Osteoblast (primary cell): ENCODE measurements around the gene TMEM139. TPM values are rescaled to one million over a fixed set of nuclear protein-coding genes. Genes with fewer than 3 reads are reported as not detected.

ENCODE experiments used
- DNase-seq: peaks from one replicate; pipeline ENCODE4 v3.0.0; 2011; ENCODE audit warnings: low spot score, mixed read lengths; ENCODE audit not compliant: insufficient read length; ENCODE audit errors: missing footprints
- H2AFZ ChIP-seq: 2 replicates; pipeline ENCODE4 v1.6.0; 2011; ENCODE audit warnings: mild to moderate bottlenecking, low read length
- H3K27ac ChIP-seq: 2 replicates; pipeline ENCODE4 v1.5.1; 2011; ENCODE audit warnings: mild to moderate bottlenecking, low read depth, low read length, moderate library complexity
- H3K27me3 ChIP-seq: 2 replicates; pipeline ENCODE4 v1.6.0; 2012; ENCODE audit warnings: mild to moderate bottlenecking, control low read depth, inconsistent platforms, low read length, moderate library complexity; ENCODE audit not compliant: insufficient read depth
- H3K36me3 ChIP-seq: 2 replicates; pipeline ENCODE4 v1.5.1; 2011; ENCODE audit warnings: mild to moderate bottlenecking, low read length, control low read depth, moderate library complexity; ENCODE audit not compliant: insufficient read depth
- H3K4me1 ChIP-seq: 2 replicates; pipeline ENCODE4 v1.5.1; 2011; ENCODE audit warnings: mild to moderate bottlenecking, low read length, control low read depth, moderate library complexity; ENCODE audit not compliant: insufficient read depth
- H3K4me2 ChIP-seq: 2 replicates; pipeline ENCODE4 v1.6.0; 2011; ENCODE audit warnings: mild to moderate bottlenecking, low read length; ENCODE audit not compliant: insufficient read depth
- H3K4me3 ChIP-seq: fragments of 200-600 bp; sonication (generic); 3 replicates; pipeline ENCODE4 v1.5.1; 2012; ENCODE audit warnings: mild to moderate bottlenecking, low read length, inconsistent platforms; ENCODE audit not compliant: insufficient read depth
- H3K79me2 ChIP-seq: 2 replicates; pipeline ENCODE4 v1.6.0; 2012; ENCODE audit warnings: mild to moderate bottlenecking, low read length, control low read depth, inconsistent platforms; ENCODE audit not compliant: insufficient read depth
- H3K9me3 ChIP-seq: 2 replicates; pipeline ENCODE4 v1.5.1; 2011; ENCODE audit warnings: low read depth, low read length, control low read depth
- H4K20me1 ChIP-seq: 2 replicates; pipeline ENCODE4 v1.6.0; 2012; ENCODE audit warnings: mild to moderate bottlenecking, low read length, control low read depth; ENCODE audit not compliant: insufficient read depth
- CTCF ChIP-seq: IDR thresholded peaks from 2 replicates; pipeline ENCODE4 v1.5.1; 2011; ENCODE audit warnings: mild to moderate bottlenecking, low read depth, low read length, moderate library complexity; ENCODE audit errors: extremely low read depth
- small RNA-seq: library from RNA; depleted of rRNA; stranded (forward); fragments of <200 nt; gene quantifications from one replicate; pipeline ENCODE3, GENCODE V24; 2012
- total RNA-seq: library from RNA; depleted of rRNA; stranded (reverse); fragments of >200 nt; gene quantifications from 2 replicates; pipeline ENCODE4 v1.2.3, GENCODE V29; 2012

TMEM139 gene
- total RNA-seq, 1 donor = not detected

- peak; percentile 97 for DNase-seq
- Histone ChIP-seq H2AFZ (no peak overlapping the region), H3K79me2 (no peaks in the 10 kb centered on the region), H3K27ac (peak overlapping the region; percentile 60), H3K9me3 (no peaks in the 10 kb centered on the region), H4K20me1 (no peaks in the 10 kb centered on the region), H3K4me3 (no peak overlapping the region), H3K27me3 (peaks cover 5% of the 10 kb centered on the region), H3K36me3 (no peaks in the 10 kb centered on the region), H3K4me1 (peaks cover 12% of the 10 kb centered on the region), H3K4me2 (peak overlapping the region; percentile 62)
- TF ChIP-seq CTCF = no peak
Observed at GRCh38 chr7:143331179-143331801, 46.5 kb downstream of the TMEM139 start.

GRCh38 chr7:143334244-143334643, 49.5 kb downstream of the TMEM139 start:
- no peak overlapping the region for H3K27ac ChIP-seq
- no peak overlapping the region for H2AFZ ChIP-seq
- H3K27me3 ChIP-seq = peaks cover 26% of the 10 kb centered on the region
- no peak overlapping the region for H3K4me2 ChIP-seq
- no peak overlapping the region for H3K4me3 ChIP-seq
- no peaks in the 10 kb centered on the region for H3K79me2 ChIP-seq
- no peaks in the 10 kb centered on the region for H3K36me3 ChIP-seq
- no peak for TF ChIP-seq CTCF
- no peak for DNase-seq
- H4K20me1 ChIP-seq = no peaks in the 10 kb centered on the region
- no peaks in the 10 kb centered on the region for H3K9me3 ChIP-seq
- peaks cover 12% of the 10 kb centered on the region for H3K4me1 ChIP-seq

- Histone ChIP-seq H3K79me2 (no peaks in the 10 kb centered on the region), H3K36me3 (no peaks in the 10 kb centered on the region), H4K20me1 (no peaks in the 10 kb centered on the region), H3K9me3 (no peaks in the 10 kb centered on the region), H2AFZ (no peak overlapping the region), H3K4me3 (no peak overlapping the region), H3K4me2 (no peak overlapping the region), H3K27me3 (peaks cover 34% of the 10 kb centered on the region), H3K4me1 (no peaks in the 10 kb centered on the region), H3K27ac (no peak overlapping the region)
- DNase-seq = no peak
- TF ChIP-seq CTCF = no peak
Observed at GRCh38 chr7:143337216-143337615, 52.5 kb downstream of the TMEM139 start.

Small RNAs within 50 kb of the gene (small RNA-seq; reads per million reads assigned to genes)
- gene RN7SL481P (not detected), gene RN7SL535P (not detected)

Other genes starting within 250 kb of the TMEM139 start
- not detected in 2 replicates for gene OR6V1, start 232.6 kb upstream of the TMEM139 start, total RNA-seq
- gene PIP, start 152.9 kb upstream of the TMEM139 start, total RNA-seq = not detected in 2 replicates
- not detected in 2 replicates for gene TAS2R39, start 101.5 kb upstream of the TMEM139 start, total RNA-seq
- not detected in 2 replicates for gene TAS2R40, start 62.9 kb upstream of the TMEM139 start, total RNA-seq
- gene GSTK1, start 21.5 kb upstream of the TMEM139 start, total RNA-seq = 91.3 and 99.9 TPM in 2 replicates
- 7.6 and 10.9 TPM in 2 replicates for gene CASP2, start 3.4 kb downstream of the TMEM139 start, total RNA-seq
- under 0.01 TPM in 2 replicates for gene CLCN1, start 31.2 kb downstream of the TMEM139 start, total RNA-seq
- 1.2 and 1.4 TPM in 2 replicates for gene FAM131B, start 77.8 kb downstream of the TMEM139 start, total RNA-seq
- gene ZYX, start 96.4 kb downstream of the TMEM139 start, total RNA-seq = 38.9 and 47.4 TPM in 2 replicates
- gene EPHA1, start 123.9 kb downstream of the TMEM139 start, total RNA-seq = not detected in 2 replicates
- gene TAS2R60, start 158.5 kb downstream of the TMEM139 start, total RNA-seq = not detected in 2 replicates
- not detected in 2 replicates for gene TAS2R41, start 192.9 kb downstream of the TMEM139 start, total RNA-seq